Colonic mucosa (tissue), 4 donors: Measurements from ENCODE around the gene RBM8A. TPM values are rescaled to one million over a fixed set of nuclear protein-coding genes. Genes with fewer than 3 reads are reported as not detected.
"Not testable (repeated sequence)": the region's sequence is repeated elsewhere in the genome, so short reads cannot be mapped to it uniquely, and the experiment has no call there.

Experiments
- DNase-seq: peaks from one replicate; pipeline ENCODE4 v3.0.0-alpha.2; 2020
- H3K27ac ChIP-seq: fragments of 200-600 bp; one replicate; pipeline ENCODE4 v1.8.0; 2021
- H3K27me3 ChIP-seq: fragments of 200-600 bp; one replicate; pipeline ENCODE4 v1.8.0; 2021
- H3K36me3 ChIP-seq: fragments of 200-600 bp; one replicate; pipeline ENCODE4 v1.8.0; 2021
- H3K4me1 ChIP-seq: fragments of 200-600 bp; one replicate; pipeline ENCODE4 v1.8.0; 2021; ENCODE audit warnings: mild to moderate bottlenecking
- H3K4me3 ChIP-seq: fragments of 200-600 bp; one replicate; pipeline ENCODE4 v1.8.0; 2021
- H3K9ac ChIP-seq, 2 donors: one replicate each; pipeline ENCODE4 v1.7.0; 2013; ENCODE audit warnings: control low read depth in 2 of 2, low read depth in 2 of 2, low read length in 2 of 2
- H3K9me3 ChIP-seq: fragments of 200-600 bp; one replicate; pipeline ENCODE4 v1.8.0; 2021
- intact Hi-C: fragments of 100-400 bp; cut with DNase I; formaldehyde crosslinking; loops from one replicate; pipeline ENCODE4 v1.14.1; 2022
- total RNA-seq, 2 donors: library from RNA; stranded (reverse); fragmentation: NEBNext Ultra II Directional in 1 of 2; extraction: Animal tissue kit (Norgen Biotek cat#: 25700) in 1 of 2; gene quantifications; one replicate each; pipeline ENCODE4 v1.2.1, GENCODE V29; 2021
- TF ChIP-seq, protein P1 (sequence below): fragments of 200-600 bp; IDR thresholded peaks from one replicate; pipeline ENCODE4 v1.8.0; 2022; ENCODE audit warnings: antibody characterized with exemption, mild to moderate bottlenecking
- donor health status: healthy.
- donor health status: DM: no; HTN: no; CAD: no.
- donor health status: DM: no; HTN: no; CAD: no.

The RBM8A gene
- total RNA-seq, 2 donors from 2014 or later = 108 to 148 TPM

DNA sequence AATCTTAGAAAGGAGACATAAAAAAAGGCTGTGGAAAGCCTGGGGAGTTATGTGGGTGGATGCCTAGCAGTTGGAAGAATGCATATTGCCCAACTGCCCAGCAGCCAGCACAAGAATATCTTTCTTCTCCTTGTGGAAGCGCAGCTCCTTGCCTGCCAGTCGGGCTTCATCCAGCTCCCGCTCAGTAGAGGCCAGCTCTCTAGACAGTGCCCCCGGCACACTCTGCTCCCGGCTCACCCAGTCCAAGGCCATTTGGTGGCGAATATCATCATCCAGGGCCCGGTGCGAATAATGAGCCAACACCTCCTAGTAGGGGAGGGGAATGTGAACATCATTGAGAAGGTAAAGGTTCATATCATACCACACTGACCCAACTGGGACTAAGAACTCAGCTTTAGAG, 9.0 kb upstream of the RBM8A start:
- Histone ChIP-seq H3K4me1 (no peaks in the 10 kb centered on the region), H3K36me3 (no peaks in the 10 kb centered on the region), H3K9me3 (no peaks in the 10 kb centered on the region), H3K27me3 (no peaks in the 10 kb centered on the region), H3K4me3 (no peak overlapping the region), H3K27ac (no peak overlapping the region), H3K9ac (no peak overlapping the region)
- no peak for DNase-seq
- TF ChIP-seq, protein P1, sequence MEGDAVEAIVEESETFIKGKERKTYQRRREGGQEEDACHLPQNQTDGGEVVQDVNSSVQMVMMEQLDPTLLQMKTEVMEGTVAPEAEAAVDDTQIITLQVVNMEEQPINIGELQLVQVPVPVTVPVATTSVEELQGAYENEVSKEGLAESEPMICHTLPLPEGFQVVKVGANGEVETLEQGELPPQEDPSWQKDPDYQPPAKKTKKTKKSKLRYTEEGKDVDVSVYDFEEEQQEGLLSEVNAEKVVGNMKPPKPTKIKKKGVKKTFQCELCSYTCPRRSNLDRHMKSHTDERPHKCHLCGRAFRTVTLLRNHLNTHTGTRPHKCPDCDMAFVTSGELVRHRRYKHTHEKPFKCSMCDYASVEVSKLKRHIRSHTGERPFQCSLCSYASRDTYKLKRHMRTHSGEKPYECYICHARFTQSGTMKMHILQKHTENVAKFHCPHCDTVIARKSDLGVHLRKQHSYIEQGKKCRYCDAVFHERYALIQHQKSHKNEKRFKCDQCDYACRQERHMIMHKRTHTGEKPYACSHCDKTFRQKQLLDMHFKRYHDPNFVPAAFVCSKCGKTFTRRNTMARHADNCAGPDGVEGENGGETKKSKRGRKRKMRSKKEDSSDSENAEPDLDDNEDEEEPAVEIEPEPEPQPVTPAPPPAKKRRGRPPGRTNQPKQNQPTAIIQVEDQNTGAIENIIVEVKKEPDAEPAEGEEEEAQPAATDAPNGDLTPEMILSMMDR = no peak
- intact Hi-C loops = no loop called here

GRCh38 chr1:145935708-145936107, 8.4 kb upstream of the RBM8A start:
- Histone ChIP-seq H3K4me1 (no peaks in the 10 kb centered on the region), H3K27ac (no peak overlapping the region), H3K9ac (no peak overlapping the region), H3K4me3 (no peak overlapping the region), H3K9me3 (no peaks in the 10 kb centered on the region), H3K27me3 (no peaks in the 10 kb centered on the region), H3K36me3 (no peaks in the 10 kb centered on the region)
- intact Hi-C loops = no loop called here
- no peak for DNase-seq
- TF ChIP-seq, protein P1 = no peak

DNA sequence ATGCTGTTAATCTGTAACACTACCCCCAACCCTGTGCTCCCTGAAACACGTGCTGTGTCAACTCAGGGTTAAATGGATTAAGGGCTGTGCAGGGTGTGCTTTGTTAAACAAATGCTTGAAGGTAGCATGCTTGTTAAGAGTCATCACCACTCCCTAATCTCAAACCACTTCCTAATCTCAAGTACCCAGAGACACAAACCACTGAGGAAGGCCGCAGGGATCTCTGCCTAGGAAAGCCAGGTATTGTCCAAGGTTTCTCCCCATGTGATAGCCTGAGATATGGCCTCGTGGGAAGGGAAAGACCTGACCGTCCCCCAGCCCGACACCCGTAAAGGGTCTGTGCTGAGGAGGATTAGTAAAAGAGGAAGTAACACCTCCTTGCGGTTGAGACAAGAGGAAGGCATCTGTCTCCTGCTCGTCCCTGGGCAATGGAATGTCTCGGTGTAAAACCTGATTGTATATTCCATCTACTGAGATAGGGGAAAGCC, 5.3 kb upstream of the RBM8A start:
- H3K36me3 ChIP-seq, H3K9ac ChIP-seq, H3K27ac ChIP-seq, H3K4me3 ChIP-seq, intact Hi-C loops, DNase-seq, H3K9me3 ChIP-seq, H3K27me3 ChIP-seq, H3K4me1 ChIP-seq: not testable (repeated sequence)

GRCh38 chr1:145927916-145928643, 796 bp upstream of the RBM8A start:
- peaks cover 8% of the 10 kb centered on the region for H3K4me1 ChIP-seq
- peak overlapping the region; percentile 75 for H3K4me3 ChIP-seq
- no peaks in the 10 kb centered on the region for H3K27me3 ChIP-seq
- TF ChIP-seq, protein P1 = no peak
- H3K36me3 ChIP-seq = no peaks in the 10 kb centered on the region
- peak overlapping the region; percentile 66 to 97 for H3K9ac ChIP-seq
- intact Hi-C loops = no loop called here
- peak overlapping the region; percentile 89 for H3K27ac ChIP-seq
- no peaks in the 10 kb centered on the region for H3K9me3 ChIP-seq
- DNase-seq = peak; percentile 28

- Histone ChIP-seq H3K9ac (peak overlapping the region; percentile 77 to 97), H3K27ac (peak overlapping the region; percentile 89), H3K36me3 (no peaks in the 10 kb centered on the region), H3K9me3 (no peaks in the 10 kb centered on the region), H3K4me3 (peak overlapping the region; percentile 75), H3K4me1 (peaks cover 8% of the 10 kb centered on the region), H3K27me3 (no peaks in the 10 kb centered on the region)
- TF ChIP-seq, protein P1 = no peak
- intact Hi-C loops = no loop called here
- no peak for DNase-seq
Measured at GRCh38 chr1:145926686-145927062, 610 bp downstream of the RBM8A start.

GRCh38 chr1:145922266-145922665, 5.0 kb downstream of the RBM8A start:
- H3K9me3 ChIP-seq = no peaks in the 10 kb centered on the region

DNA sequence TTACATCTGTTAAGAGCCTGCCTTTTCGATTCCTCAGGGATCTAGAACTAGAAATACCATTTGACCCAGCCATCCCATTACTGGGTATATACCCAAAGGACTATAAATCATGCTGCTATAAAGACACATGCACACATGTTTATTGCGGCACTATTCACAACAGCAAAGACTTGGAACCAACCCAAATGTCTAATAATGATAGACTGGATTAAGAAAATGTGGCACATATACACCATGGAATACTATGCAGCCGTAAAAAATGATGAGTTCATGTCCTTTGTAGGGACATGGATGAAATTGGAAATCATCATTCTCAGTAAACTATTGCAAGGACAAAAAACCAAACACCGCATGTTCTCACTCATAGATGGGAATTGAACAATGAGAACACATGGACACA, 7.0 kb downstream of the RBM8A start:
- H3K9me3 ChIP-seq, H3K27ac ChIP-seq, H3K9ac ChIP-seq, H3K4me3 ChIP-seq, DNase-seq, intact Hi-C loops, H3K27me3 ChIP-seq, H3K4me1 ChIP-seq, H3K36me3 ChIP-seq: not testable (repeated sequence)

More at GRCh38 chr1:145922266-145922665, 5.0 kb downstream of the RBM8A start:
- Histone ChIP-seq H3K4me3 (no peak overlapping the region), H3K9ac (no peak overlapping the region), H3K27ac (no peak overlapping the region), H3K36me3 (no peaks in the 10 kb centered on the region), H3K27me3 (no peaks in the 10 kb centered on the region), H3K4me1 (peaks cover 14% of the 10 kb centered on the region)
- intact Hi-C loops = no loop called here
- DNase-seq = no peak
- TF ChIP-seq, protein P1 = no peak
